GM18499 (cell line): ENCODE results near the gene NPB.

Experiments used
- ATAC-seq: cut with Tn5 transposase; IDR thresholded peaks from one replicate; pipeline ENCODE4 v1.9.1; 2021; ENCODE audit warnings: moderate number of reproducible peaks; ENCODE audit not compliant: insufficient read depth, unreplicated experiment

The NPB gene

DNA sequence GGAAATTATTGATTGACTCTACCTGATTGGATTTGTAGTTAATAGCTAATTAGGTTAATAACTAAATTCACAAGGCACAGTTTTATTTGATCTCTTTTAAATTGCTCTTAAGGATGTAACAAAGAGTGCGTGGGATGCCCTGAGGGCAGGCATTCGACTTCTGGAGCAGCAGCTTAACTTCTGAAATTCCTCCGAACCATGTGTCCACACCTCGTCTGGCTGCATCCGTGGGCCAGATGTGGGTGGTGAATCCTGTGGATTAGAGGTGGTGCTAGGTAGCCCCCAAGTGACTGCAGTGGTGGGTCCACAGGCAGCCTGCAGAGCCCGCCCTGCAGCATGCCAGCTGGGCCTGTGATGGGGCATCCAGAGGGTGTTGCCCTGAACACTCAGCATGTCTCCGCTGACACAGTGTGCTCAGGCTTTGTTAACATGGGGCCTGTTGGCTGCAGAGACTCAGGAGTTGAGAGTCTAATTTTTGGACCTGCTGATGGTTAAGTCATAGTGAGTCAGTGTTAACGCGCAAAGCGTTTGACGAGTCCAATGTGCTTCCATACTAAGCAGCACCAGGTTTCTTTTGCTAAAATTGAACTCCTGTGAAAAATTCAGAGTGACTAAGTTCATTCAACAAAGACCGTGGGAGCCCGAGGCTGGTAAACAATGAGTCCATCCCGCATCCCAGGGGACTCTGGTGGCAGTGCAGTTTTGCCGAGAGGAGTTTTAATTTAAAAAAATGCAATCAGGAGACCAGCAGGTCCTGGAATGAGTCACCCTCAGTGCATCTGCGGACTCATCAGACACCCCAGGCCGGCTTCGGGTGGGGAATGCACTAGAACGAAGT lies 3.8 kb upstream of the NPB start:
- ATAC-seq, result no peak

DNA sequence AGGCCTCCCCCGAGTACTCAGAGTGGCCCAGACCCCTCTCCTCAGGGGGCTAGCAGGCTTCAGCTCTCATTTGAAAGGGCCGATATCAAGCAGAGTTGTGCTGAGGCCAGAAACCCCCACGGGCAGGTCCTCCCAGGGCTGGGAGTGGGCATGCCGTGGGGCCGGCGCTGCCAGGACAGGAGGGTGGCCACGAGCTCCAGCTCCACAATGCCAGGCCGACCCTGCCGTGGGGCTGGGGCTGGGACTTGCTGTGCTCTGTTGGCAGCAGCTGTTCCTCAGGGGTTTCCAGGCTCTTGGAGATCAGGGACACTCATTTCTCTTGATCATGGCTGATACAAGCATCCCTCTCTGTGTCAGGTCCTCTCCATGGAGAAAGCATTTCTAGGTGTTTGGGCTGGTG lies 3.2 kb upstream of the NPB start:
- no peak for ATAC-seq

DNA sequence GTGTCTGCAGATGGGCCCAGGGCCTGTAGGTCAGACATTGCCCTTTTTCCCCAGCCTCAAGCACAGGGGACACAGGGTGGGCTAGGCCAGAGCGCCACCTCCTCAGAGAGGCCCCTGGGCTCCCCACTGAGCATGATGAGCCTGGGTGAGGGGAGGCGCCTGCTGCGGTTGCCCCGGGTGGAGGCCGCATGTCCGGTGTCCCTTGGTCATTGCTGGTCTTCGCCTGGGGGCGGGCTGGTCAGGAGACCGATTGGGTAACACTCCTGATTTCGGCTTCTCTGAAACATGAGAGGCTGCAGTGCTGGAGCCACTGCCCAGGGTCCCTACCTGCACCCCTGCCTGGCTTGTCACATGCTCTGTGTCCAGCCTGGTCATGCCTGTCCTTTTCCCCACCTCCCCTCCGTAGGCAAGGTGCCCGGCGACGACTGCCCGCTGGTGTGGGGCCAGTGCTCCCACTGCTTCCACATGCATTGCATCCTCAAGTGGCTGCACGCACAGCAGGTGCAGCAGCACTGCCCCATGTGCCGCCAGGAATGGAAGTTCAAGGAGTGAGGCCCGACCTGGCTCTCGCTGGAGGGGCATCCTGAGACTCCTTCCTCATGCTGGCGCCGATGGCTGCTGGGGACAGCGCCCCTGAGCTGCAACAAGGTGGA lies 2.4 kb upstream of the NPB start:
- ATAC-seq, result no peak

DNA sequence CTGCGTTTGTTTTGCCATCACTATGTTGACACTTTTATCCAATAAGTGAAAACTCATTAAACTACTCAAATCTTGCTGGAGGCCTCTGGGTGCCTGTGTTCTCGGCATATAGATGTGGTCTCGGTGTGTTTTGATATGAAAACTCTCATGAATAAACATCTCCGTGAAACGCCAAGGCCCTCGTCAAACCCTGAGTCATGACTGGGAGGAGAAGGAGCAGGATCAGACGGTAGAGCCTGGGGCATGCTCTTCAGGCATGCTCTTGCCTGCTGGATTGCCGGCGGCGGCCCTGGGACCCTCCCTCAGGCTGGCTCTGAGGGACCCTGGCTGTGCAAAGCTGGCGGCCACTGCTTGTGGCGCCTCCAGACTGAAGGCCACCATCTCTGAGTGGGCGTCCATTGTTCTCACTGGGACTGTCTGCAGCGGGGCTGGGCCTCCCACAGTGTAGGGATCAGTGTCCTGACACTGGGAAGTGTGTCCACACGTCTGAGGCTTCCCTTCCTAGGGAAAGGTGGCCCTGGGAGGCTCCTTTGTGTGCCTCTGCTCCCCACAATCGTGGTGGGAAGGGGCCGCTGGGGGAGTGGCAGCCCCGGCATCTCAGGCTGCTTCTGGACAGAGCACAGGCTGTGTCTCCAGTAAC lies 1.7 kb upstream of the NPB start:
- no peak for ATAC-seq

- ATAC-seq, result no peak
These were observed 643 bp upstream of the NPB start for GRCh38 chr17:81901167-81902022.

- no peak for ATAC-seq
These were observed 796 bp downstream of the NPB start for GRCh38 chr17:81902653-81903414.

GRCh38 chr17:81903415-81903831 lies 1.4 kb downstream of the NPB start:
- no peak for ATAC-seq

DNA sequence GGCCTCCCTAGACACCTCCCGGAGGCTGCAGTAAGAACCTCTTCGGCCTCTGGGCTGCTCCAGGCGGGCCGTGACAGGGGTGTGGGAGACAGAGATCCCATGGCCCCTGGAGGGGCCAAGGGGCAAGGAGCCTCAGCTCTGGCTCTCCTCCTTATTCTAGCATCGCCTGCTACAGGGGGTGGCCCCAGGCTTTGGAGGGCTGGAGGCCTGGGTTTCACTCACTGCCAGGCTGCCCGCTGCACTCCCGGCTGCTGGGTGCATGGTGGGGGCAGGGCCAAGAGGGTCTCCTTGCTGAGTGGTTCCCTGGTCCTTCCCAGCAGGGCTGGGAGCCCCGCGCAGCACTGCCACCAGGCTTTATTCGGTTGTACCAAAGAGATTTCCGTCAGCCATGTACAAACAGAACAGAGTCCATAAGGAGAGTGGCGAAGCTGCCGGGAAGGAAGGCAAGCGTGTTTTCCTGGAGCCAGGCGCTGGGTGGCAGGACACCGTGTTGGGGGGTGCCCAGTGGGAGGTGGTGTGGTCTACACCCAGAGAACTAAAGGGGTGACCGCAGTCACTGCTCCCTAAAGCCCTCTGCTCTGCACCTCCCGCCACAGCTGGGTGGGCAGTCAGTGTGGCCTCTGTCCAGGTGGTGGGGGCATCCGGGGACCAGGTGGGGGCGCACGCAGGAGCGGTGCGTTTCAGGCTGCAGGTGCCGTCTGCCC lies 2.0 kb downstream of the NPB start:
- ATAC-seq, result no peak

DNA sequence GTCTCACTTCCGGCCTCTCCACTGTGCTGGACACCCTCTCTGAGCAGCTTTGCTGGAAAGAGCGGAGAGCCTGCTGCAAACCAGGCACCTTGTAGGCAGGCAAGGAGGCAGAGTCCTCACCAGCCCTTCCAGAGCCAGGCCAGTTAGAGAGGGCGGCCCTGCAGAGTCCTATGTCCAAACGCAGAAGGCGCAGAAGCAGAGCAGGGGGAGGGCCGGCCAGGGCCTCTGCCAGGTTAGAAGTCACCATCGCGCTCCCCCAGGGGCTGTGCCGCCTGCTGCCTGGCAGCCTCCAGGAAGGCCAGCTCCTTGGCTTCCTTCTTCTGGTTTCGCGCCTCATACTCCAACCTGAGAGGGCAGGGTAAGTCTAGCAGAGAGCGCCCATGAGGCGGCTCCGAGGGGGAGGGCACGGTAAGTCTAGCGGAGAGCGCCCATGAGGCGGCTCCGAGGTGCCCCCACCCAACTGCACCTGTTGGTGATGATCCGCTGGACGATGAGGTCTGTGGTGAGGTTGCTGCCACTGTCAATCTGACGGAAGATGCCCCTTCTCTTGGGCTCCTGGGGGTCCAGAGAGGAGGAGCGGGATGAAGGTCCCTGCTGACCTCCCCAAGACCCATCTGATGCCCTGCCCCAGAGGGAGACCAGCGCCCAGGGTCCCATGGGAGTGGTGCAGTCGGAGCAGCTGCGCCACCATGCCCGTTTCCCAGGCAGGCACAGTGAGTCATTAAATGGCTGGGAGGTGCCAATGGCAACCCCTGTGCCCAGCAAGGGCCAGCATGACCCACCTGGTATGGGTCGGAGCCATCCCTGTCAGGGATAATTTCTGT lies 2.8 kb downstream of the NPB start:
- ATAC-seq, result no peak

DNA sequence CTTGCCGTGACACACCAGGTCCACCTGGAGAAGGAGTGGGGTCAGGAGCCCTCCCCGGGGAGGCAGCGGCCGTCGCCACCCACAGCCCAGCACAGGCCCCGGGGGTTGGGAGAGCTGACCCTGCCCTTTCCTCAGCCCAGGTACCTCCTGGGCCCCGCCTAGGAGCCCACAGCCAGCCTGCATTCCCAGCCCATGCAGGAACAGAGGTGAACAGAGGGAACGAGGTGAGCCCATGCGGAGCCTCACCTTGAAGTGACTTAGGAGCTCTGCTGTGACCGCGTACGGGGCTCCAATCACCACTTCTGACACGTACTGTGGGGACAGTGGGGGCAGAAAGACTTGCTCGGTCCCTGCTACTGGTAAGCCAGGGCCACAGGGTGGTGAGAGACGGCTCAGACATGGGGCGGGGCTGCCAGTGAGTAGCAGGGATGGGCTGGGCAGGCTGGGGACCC lies 3.4 kb downstream of the NPB start:
- ATAC-seq, result no peak

DNA sequence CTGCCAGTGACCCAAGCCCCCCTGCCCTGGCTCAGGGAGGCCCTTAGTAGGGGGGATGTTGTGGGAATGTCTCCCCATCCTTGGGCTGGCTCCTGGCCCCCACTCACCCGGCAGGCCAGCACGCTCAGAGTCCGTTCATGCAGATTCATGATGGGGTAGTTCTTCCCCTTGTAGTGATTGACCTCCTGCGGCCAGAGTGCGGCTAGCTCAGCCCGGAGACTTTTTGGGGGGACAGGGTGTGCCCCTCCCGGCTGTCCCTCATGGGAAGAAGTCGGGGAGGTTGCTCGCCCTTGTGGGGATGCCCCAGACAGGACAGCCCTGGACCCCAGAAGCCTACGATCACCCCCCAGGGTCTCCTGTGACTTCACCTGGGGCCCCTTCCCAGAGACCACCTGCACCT lies 4.0 kb downstream of the NPB start:
- ATAC-seq, result no peak

GRCh38 chr17:81906476-81907218 lies 4.6 kb downstream of the NPB start:
- ATAC-seq, result no peak

DNA sequence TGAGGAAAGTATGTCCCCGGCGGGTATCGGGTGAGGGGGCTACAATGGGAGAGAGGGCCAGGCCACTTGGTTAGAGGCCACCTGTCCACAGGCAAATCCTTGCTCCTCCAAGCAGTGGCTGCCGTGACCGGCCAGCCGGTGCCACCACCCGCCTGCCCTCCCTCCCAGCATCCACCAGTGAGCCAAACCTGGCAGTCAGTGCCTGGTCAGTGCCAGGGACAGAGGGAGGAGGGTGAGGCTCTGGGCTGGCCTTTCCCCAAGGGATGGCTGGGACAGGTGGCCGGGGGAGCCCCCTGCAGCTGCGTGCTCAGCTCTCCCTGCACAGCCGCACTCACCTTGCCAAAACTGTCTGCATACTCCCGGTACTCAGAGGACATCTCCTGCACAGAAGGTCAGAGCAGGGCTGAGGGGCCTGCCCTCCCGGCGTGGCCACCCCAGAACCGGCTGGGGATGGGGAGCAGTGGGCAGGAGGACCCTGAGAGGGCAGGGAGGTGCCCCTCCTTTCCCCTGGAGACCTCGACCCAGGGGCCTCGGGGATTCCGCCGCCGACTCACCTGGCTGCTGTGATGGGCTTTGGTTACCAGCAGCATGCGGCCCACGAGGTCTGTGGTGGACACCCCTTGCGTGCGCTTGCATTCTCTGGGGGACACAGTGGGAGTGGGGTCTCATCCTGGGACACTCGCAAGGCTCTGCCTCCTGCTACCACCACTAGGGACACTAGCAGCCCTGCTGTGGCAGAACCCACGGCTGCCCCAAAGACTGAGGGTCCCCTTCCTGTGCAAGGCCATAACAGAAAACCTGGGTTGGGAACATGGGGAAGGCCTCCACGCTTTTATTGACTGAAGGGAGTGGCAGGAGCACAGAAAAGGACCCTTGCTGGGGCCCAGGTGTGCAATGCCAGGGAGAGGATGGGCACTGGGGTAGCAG lies 5.4 kb downstream of the NPB start:
- ATAC-seq, result no peak

DNA sequence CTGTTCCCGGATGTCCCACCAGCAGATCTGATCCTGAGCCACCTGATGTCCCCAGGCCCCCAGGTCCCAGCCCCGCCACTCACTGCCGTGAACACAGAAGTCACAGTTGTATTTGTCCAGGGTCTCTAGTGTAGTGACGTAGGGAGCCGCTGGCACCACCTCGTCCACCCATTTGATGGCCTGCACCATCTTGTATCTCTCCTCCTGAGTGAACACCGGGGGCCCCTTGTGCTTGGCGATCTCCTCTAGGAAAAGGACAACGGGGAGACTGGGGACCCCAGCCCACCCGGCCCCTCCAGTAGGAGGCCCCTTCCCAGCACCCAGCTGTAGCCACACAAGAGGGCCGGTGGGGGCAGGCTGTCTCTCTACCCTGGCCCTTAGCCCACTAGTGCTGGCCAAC lies 6.8 kb downstream of the NPB start:
- no peak for ATAC-seq

GRCh38 chr17:81909231-81909630 lies 7.2 kb downstream of the NPB start:
- no peak for ATAC-seq

GRCh38 chr17:81909966-81910839 lies 8.2 kb downstream of the NPB start:
- ATAC-seq, result no peak
